Stomach (tissue), 4 donors: ENCODE results near the gene PDILT.
"Not testable (repeated sequence)": the region's sequence is repeated elsewhere in the genome, so short reads cannot be mapped to it uniquely, and the experiment has no call there.

ENCODE experiments used
- EP300 ChIP-seq: sonication (generic); formaldehyde crosslinking; IDR thresholded peaks from one replicate; pipeline ENCODE4 v1.6.1; 2017; ENCODE audit warnings: antibody characterized with exemption
- POLR2A ChIP-seq, 4 donors: fragments of 450-650 bp; IDR thresholded peaks; one replicate each; pipeline ENCODE4 v1.6.1; 2016; ENCODE audit warnings: antibody characterized with exemption in 4 of 4, control low read depth in 2 of 4, mild to moderate bottlenecking in 1 of 4, moderate library complexity in 1 of 4
- POLR2AphosphoS5 ChIP-seq, 3 donors: sonication (generic); formaldehyde crosslinking; IDR thresholded peaks; one replicate each; pipeline ENCODE4 v1.6.1; 2016; ENCODE audit warnings: antibody characterized with exemption in 3 of 3
- TF ChIP-seq, protein P1 (sequence below), 7 experiments: fragments of 450-650 bp in 4 of 7; fragments of 200-600 bp in 3 of 7; sonication (generic) in 3 of 7; IDR thresholded peaks; one replicate each; pipeline ENCODE4 v1.5.1; 2016 to 2019; ENCODE audit warnings: antibody characterized with exemption in 7 of 7, control low read depth in 2 of 7, mild to moderate bottlenecking in 1 of 7

DNA sequence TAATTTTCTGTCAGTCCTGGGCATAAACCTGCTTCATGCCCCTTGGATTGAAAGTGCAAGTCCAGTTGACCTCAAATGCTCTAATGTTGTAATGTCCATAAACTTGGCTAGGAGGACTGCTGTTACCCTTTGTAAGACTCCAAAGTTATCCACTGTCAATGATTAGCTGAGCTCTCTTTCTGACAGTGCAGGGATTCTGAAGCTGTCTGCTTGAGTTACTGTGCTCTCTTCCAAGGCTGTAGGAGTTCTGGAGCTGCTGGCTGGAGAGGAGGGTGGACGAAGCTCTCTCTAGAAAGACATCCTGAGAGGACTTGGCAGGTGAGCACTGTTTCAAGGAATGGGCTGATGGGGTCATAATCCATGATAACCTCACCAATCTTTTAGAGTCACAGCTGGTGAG is 46.8 kb upstream of the PDILT start, which contains the start of gene ACSM2A:
- TF ChIP-seq, protein P1, sequence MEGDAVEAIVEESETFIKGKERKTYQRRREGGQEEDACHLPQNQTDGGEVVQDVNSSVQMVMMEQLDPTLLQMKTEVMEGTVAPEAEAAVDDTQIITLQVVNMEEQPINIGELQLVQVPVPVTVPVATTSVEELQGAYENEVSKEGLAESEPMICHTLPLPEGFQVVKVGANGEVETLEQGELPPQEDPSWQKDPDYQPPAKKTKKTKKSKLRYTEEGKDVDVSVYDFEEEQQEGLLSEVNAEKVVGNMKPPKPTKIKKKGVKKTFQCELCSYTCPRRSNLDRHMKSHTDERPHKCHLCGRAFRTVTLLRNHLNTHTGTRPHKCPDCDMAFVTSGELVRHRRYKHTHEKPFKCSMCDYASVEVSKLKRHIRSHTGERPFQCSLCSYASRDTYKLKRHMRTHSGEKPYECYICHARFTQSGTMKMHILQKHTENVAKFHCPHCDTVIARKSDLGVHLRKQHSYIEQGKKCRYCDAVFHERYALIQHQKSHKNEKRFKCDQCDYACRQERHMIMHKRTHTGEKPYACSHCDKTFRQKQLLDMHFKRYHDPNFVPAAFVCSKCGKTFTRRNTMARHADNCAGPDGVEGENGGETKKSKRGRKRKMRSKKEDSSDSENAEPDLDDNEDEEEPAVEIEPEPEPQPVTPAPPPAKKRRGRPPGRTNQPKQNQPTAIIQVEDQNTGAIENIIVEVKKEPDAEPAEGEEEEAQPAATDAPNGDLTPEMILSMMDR (IDR thresholded peaks at IDR 0.05): not testable (repeated sequence)
- not testable (repeated sequence) for TF ChIP-seq POLR2AphosphoS5 (IDR thresholded peaks at IDR 0.05); POLR2A (IDR thresholded peaks at IDR 0.05); EP300
